Measurements from ENCODE around the gene RBM38.

Gene RBM38

DNA sequence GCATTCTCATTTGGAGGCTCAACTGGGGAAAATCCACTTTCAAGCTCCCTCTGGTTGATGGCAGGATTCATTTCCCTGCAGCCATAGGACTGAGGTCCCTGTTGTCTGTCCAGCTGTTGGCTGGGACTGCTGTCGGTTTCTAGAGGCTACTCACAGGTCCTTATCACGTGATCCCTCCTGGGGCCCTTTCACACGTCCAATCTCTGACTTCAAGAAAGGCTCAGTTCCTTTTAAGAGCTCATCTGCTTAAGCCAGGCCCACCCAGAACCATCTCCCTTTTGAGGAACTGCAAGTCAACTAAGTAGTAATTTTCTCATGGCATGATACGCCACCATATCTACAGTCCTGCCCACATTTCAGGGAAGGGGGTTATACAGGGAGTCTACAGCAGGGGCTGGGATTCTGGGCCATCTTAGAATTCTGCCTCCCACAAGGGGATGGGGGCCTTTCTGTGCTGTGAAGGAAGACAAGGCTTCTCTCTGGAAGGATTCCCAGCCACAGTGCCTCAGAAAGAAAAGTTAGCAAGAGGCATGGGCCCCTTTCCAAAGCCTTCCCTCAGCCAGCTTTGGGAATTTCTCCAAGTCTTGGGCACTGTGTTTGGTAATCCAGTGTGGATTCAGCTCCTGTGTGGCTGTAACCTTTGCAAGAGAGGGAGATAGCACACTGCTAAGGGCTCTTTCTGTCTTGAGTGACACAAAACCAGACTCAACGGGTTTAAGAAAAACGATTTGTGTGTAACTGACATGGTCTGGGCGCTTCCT, 67.4 kb downstream of the RBM38 start:
- TF ChIP-seq, protein P1, sequence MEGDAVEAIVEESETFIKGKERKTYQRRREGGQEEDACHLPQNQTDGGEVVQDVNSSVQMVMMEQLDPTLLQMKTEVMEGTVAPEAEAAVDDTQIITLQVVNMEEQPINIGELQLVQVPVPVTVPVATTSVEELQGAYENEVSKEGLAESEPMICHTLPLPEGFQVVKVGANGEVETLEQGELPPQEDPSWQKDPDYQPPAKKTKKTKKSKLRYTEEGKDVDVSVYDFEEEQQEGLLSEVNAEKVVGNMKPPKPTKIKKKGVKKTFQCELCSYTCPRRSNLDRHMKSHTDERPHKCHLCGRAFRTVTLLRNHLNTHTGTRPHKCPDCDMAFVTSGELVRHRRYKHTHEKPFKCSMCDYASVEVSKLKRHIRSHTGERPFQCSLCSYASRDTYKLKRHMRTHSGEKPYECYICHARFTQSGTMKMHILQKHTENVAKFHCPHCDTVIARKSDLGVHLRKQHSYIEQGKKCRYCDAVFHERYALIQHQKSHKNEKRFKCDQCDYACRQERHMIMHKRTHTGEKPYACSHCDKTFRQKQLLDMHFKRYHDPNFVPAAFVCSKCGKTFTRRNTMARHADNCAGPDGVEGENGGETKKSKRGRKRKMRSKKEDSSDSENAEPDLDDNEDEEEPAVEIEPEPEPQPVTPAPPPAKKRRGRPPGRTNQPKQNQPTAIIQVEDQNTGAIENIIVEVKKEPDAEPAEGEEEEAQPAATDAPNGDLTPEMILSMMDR (IDR thresholded peaks at IDR 0.05; ENCODE audit: insufficient read depth, low read length, poor library complexity, severe bottlenecking) = no peak
- TF ChIP-seq EZH2phosphoT487 (conservative IDR thresholded peaks at IDR 0.05; ENCODE audit: low read length) = no peak
- Histone ChIP-seq H3K36me3 (ENCODE audit: low read length) (no peaks in the 10 kb centered on the region), H3K27me3 (ENCODE audit: low read length) (no peaks in the 10 kb centered on the region), H3K4me2 (ENCODE audit: low read depth, low read length, poor library complexity, severe bottlenecking) (no peak overlapping the region), H3K9ac (ENCODE audit: low read length) (no peak overlapping the region), H3K27ac (ENCODE audit: low read depth, low read length) (no peak overlapping the region), H2AFZ (ENCODE audit: low read depth, low read length, severe bottlenecking) (no peak overlapping the region), H3K9me2 (replicated peaks; ENCODE audit: insufficient read depth, low read length) (no peaks in the 10 kb centered on the region), H3K4me3 (ENCODE audit: insufficient read depth, low read length, poor library complexity, severe bottlenecking) (no peak overlapping the region), H3F3A (ENCODE audit: insufficient read depth) (no peaks in the 10 kb centered on the region), H3K9me3 (ENCODE audit: insufficient read depth, low read length) (no peaks in the 10 kb centered on the region), H4K20me1 (ENCODE audit: low read depth, low read length) (no peaks in the 10 kb centered on the region), H3K79me2 (ENCODE audit: insufficient read depth, low read length) (no peaks in the 10 kb centered on the region)
